ENCODE data around the gene NQO2.

DNA sequence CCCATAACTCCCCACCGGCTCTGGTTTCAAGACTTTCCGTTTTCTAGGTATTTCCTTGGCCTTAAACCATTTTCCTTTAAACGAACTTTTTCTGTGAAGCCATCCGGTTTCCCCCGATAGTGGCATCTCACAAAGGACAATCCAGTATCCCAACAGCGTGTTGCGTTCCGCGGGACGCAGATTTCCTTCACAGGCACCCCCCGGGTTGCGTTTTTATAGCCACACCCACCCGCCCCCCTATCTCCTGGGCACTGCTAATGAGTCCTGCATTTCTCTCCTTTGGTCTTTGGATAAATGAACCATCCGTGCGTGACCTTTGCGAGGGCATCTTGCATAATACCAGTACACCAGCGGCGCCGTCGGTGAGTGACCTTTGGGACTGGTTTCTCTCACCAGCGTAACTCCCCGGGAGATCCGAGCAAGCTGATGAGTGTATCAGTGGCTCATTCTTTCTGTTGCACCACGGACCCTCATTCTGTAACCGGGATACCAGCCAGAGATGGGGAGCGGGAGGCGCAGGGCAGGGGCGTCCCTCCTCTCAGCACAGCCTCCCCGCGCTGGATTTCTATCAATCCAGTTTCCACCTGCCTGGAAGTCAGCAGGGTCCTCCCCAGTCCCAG, 586 bp upstream of the NQO2 start:
- TF ChIP-seq, protein P1, sequence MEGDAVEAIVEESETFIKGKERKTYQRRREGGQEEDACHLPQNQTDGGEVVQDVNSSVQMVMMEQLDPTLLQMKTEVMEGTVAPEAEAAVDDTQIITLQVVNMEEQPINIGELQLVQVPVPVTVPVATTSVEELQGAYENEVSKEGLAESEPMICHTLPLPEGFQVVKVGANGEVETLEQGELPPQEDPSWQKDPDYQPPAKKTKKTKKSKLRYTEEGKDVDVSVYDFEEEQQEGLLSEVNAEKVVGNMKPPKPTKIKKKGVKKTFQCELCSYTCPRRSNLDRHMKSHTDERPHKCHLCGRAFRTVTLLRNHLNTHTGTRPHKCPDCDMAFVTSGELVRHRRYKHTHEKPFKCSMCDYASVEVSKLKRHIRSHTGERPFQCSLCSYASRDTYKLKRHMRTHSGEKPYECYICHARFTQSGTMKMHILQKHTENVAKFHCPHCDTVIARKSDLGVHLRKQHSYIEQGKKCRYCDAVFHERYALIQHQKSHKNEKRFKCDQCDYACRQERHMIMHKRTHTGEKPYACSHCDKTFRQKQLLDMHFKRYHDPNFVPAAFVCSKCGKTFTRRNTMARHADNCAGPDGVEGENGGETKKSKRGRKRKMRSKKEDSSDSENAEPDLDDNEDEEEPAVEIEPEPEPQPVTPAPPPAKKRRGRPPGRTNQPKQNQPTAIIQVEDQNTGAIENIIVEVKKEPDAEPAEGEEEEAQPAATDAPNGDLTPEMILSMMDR (conservative IDR thresholded peaks at IDR 0.05): no peak
- TF ChIP-seq ZFX (IDR thresholded peaks at IDR 0.05): no peak

All from C4-2B (cell line).